IPS DF 4.7 (cell line): ENCODE measurements around the gene SORCS3.
"Not testable (repeated sequence)": the region's sequence is repeated elsewhere in the genome, so short reads cannot be mapped to it uniquely, and the experiment has no call there.

ENCODE experiments used
- DNase-seq: peaks from one replicate; pipeline ENCODE4 v3.0.0-alpha.2; 2013; ENCODE audit warnings: low spot score; ENCODE audit errors: extremely low read depth

SORCS3 gene

DNA sequence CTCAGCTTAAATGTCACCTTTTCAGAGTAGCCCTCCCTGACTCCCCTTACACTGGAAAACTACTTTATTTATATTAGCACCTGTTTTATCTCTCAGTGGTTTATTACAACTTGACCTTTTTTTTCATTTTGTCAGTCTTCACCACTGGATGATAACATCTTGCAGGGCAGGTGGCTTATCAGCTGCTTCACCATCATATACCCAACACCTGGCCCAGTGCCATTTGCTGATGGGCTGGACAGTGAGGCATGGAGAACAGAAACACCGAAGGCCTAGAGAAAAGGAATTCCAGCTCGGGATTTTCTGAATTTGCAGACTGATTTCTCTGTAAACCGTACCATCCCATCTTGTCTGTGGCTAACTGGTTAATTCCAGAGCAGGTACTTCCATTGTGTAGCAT is 48.5 kb downstream of the SORCS3 start:
- no peak for DNase-seq

DNA sequence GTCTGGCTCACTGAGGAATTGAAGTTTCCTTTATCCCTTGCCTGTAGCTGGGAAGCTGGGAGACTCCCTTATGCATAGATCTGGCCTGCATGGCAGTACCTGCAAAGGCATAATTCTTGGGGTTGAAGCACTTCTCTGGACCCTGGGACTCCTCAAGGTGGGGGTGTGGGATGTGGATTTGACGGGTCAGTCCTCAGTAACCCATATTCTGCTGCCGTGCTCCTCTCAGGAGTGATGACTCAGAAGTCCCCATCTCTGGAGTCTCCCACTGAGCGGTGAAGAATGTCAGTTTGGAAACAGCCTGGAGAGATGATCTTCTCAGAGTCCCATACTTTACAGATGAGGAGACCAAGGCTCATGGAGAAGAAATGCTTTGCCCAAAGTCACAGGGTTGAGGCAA is 49.0 kb downstream of the SORCS3 start:
- DNase-seq: no peak

DNA sequence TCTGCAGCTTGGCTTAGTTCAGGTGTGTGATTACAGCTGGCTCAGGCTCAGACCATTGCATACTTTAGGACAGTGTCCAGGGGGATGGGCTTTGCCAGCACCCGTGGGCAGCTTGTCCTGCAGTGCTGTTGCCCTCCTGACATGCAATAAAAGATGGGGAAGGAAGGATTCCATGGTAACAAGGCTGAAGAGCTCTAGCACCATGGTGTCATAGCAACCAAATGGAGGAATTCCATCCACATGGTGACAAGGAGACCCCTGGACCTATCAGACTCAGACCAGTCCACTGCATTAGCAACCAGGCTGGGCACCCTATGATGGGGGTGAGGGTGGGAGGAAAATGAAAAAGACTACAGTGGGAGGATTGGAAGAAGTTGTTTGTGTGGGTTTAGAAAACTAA is 49.9 kb downstream of the SORCS3 start:
- DNase-seq: no peak

DNA sequence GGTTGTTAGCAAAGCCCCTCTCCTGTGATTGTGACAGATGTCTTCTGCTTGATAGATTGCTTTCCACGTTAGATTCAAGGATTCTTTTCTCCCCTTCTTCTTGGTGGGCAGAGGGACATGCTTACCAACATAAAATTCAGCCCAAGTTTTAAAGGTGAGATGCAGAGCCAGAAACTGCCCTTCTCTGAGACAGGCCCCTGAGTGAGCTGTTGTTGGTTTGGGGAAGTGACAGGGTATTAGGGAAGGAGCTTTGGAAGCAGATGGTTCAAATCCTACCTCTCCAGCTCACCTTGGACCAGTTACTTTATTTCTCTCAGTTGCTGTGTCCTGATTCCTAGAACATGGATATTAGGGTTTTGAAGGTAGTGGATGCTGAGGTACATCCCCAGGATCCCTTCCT is 53.0 kb downstream of the SORCS3 start:
- DNase-seq: no peak

DNA sequence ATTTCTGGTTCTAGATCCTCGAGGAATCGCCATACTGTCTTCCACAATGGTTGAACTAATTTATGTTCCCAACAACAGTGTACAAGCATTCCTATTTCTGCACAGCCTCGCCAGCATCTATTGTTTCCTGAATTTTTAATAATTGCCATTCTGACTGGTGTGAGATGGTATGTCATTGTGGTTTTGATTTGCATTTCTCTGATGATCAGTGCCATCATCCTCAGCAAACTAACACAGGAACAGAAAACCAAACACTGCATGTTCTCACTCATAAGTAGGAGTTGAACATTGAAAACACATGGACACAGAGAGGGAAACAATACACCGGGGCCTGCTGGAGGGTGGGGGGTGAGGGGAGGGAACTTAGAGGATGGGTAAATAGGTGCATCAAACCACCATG is 62.2 kb downstream of the SORCS3 start:
- not testable (repeated sequence) for DNase-seq

DNA sequence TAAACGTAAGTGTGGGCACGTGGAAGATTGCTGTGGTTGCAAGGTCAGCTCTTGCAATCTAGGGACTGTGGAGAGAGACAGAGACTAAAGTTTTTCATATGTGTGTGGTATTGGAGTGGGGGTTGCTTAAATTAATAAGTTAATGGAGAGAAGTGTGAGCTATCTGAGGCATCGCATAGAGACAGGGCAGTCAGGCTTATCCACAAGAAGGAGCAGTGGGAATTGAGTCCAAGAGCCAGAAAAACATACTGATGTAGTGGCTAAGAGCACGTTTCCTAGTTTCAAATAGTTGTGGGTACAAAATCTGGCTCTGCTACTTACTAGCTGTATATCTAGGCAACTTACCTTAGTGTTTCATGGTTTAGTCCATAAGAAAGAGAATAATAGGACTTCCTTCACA is 65.8 kb downstream of the SORCS3 start:
- no peak for DNase-seq

DNA sequence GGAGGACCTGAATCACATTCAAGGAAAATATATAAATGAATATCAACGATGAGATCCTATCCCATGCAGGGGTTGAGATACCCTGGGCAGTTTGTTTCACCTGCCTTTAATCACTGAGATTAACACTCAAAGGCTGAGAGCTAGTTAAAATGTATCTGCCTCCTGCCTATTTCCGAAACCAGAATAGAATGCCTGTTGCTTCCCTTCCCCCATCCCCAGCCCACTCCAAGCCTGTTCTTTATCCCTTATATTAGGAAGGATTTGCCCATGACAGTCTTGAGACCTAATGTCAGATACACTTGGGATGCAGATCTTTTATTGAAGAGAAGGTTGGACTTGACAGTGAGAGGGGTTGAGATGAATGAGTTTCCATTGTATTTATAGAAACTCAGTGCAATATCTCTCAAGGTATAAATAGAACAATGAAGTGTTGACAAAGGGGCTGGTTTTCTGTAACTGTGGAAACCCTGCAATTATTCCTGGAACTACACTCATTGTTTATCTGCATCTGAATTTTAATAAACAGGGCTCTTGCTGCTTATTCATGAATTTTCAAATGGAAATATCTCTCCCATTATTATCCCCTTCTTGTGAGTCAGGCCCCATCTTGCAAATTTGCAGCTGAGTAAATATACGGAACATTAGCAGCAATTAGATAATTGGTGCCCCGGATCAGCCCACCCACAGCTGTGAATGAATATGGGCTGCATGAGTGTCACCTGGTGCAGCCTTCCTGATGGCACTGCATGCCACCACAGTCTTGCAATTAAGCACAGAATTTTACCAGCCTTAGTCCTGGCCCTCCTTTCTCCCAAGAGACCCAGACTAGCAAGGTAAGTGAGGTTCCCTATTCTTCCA is 66.7 kb downstream of the SORCS3 start:
- DNase-seq: no peak

DNA sequence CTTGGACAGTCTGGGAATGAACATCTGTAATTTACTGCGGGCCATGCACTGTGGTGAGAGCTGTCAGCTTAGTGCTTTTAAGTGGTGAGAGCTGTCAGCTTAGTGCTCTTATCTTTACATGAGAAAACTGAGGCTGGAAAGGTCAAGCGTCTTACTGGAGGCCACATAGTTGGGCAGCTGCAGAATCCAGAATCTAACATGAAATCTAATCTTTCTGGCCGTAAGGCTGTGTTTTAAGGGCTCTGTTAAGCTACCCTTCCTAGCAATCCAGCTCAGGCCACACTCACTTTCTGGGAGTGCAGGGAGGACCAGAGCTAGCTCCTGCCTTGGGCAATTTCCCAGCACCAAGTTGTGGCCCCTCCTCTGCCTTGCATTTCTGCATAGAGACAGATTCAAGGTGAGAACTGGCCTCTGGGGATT is 70.2 kb downstream of the SORCS3 start:
- no peak for DNase-seq

DNA sequence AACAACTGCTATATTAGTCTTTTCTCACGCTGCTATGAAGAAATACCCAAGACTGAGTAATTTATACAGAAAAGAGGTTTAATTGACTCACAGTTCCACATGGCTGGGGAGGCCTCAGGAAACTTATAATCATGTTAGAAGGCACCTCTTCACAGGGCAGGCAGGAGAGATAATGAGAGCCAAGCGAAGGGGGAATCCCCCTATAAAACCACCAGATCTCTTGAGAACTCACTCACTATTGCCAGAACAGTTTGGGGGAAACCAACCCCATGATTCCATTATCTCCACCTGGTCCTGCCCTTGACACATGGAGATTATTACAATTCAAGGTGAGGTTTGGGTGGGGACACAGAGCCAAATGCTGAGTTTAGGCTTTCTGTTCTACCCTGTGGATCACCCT is 89.5 kb downstream of the SORCS3 start:
- DNase-seq: not testable (repeated sequence)

DNA sequence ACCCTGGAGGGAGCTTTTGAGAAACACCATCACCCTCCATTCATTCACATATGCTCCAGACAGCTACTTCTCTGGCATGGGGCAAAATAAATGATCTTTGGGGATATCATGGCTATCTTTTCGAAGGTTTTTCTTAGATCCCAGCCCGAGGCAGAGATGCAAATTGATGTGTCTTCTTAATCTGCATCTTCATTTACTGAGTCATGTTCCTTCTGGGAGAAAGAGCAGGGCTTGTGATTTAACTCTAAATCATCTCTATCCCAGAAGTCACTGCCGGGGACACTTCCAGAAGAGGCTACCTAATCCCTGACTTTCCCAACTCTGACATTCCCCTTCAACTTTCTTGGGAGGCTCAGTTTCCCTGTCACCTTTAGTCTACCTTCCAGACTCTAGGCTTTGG is 90.1 kb downstream of the SORCS3 start:
- no peak for DNase-seq

DNA sequence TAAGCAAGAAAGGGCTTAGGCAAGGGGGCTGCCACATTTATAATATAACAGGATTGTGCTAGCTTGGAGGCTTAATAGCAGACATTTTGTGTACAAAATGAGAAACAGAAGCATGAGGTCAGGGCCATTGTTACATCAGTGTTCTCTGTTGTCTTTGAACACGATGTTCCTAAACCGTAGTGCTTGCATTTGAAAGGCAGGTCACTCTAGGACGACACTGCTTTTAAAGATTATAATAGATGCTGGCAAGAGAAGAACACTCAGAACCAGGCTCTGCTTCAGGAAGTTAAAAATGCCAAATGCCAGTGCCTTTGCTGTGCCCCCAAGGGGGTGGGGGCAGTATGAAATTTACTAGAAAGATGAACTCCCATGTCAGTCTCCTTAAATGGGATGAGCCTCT is 91.1 kb downstream of the SORCS3 start:
- no peak for DNase-seq

DNA sequence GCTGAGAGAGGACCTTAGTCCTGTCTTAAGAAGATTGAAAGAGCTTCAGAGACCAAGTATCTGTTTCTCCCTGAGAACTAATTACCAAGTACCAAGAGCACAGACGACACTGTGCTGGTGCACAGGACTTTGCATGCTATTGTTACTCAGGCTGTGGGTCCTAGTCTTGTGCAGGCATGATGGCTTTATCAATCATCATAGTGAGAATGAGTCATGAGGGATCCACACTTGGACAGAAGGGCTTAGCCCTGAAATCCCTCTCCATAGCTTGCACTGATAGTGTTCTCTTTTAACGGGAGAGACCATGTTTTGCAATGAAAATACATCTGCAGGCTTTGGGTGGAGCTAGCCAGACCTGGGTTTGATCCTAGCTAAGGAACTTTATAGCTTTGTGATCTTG is 93.3 kb downstream of the SORCS3 start:
- DNase-seq: no peak

DNA sequence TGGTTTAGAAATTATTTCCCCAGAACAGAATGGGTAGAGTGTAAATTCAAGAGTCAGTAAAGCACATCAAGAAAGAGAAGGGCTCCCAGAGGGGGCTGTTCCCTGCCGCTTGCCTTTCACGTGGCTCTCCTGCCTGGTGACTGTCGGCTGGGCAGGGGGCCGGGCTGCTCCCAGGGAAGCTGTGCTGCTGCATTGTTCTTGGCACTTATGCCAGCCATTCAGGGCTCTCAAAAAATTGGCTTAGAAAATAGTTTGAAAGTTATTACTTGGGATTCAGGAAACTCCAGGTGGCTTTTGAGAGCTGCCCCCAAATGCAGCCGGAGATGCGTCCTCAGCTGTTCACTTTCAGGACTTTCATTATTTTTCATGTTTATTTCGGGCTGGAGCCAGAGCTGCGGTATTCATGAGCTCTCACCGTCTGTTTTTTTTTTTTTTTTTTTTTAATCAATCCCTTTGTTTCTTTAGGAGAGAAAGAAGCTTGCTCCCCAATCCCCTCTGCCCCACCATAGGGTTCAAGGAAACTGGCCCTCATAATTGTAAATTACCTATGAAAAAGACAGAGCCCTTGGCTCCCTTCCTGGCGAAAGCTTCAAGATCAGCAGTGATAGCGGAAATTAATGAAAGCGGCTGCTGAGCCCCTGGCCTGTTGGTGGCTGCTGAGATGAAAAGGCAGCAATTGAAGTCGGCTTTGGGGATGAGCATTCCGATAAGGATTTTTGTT is 94.1 kb downstream of the SORCS3 start:
- no peak for DNase-seq

DNA sequence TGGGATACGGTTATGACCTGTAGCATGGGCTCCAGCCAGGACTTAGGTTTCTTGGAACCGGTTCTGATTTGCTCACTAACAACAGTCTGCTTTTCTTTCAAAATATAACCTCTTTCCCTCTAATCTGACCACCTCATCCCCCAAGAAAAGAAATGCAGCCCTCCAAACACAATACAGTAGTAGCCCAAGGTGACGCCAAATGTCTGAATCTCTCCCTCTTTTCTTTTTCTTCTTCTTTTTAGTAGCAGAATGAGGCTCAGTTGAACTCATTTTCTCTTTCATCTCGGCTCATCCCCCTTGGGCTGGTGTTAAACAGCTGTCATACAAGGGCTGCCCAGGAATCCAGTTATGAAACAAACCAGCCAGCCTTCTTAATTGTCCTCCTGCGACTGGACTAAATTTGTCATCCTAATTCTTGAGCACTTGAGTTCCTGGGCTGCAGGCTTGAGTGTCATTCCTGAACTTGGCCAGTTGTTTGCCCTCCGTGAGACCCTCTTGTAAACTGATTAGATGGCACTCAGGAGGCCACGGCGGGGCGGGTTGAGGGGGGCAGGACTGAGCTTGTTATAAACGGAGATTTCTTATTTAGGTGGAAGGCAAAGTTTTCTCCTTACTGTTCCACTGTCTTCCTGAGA is 94.8 kb downstream of the SORCS3 start:
- no peak for DNase-seq

DNA sequence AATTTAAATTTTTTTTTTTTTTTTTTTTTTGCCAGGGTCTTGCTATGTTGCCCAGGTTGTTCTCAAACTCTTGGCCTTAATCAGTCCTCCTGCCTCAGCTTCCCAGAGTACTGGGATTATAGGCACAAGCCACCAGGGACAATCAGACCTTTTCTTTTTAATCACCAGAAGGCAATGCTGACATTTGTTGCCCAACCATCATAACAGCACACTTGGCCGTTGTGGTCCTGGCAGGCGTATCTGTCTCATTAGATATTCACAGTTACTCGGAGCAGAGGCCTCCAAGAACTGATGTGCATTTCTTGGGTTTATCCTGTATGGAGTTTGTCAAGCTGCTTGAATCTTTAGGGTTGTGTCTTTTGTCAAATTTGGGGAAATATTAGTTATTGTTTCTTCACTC is 100.0 kb downstream of the SORCS3 start:
- no peak for DNase-seq

DNA sequence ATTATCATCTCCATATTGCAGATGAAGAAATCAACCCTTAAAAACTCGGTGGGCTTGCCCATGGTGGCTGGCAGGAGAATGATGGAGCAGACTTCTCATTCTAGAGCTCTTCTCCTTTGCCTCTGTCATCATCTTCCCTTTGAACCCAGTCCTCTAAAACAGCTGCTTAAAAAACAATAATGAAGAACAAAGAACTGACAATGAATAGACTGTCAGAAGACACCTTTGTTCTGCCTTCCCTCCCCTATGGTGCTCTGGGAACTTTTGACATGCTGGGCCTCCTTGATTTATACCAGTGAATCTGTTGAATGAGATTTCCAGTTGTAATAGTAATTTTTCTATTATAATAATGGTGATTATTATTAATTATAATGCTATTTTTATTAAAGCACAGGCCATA is 103.0 kb downstream of the SORCS3 start:
- no peak for DNase-seq

DNA sequence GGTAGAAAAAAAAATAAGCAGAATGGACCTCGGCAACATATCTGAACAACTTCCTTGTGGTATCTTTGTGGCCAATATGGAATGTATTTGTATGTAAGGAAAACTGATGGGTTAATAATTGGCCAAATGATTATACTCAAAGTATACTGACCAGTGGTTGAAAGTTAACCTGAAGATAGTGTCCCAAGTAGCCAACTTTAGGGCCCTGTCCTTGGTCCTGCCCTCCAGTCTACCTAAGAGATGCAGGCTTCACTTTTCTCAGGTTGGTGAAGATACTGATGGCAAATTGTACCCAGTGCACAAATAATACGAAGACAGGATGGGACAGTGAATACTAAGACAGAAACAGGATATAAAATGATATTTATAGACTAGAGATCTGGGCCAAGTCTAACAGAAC is 109.2 kb downstream of the SORCS3 start:
- DNase-seq: no peak

DNA sequence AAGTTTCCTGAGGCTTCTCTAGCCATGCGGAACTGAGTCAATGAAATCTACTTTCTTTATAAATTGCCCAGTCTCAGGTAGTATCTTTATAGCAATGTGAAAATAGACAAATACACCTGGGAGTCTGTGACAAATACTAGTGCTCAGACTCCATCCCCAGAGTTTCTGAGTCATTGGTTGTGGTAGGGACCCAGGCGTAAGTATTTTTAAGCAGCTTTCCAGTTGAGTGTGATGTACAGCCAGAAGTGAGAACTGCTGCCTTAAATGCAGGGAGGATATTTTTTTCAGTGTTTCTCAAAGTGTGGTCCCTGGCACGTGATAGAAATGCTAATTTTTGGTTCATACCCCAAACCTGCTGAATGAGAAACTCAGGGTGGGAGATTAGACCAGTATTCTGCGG is 121.7 kb downstream of the SORCS3 start:
- no peak for DNase-seq

DNA sequence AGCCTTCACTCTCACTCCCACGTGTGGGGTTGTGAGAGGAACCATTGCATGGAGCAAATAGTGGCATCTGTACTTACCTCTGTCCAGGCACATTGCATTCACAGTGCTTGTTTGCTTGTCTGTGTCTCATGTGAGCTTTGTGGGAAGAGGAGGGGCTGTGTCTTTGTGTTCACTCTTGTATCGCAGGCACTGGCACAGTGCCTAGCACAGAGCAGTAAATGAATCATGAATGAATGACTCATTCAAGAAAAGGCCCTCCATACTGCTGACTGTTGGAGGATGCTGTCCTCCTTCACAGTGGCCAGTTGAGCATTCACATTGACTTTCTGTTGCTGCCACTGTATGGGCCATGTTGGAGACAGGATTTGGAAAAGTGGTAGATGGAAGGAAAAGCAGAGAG is 125.3 kb downstream of the SORCS3 start:
- no peak for DNase-seq

DNA sequence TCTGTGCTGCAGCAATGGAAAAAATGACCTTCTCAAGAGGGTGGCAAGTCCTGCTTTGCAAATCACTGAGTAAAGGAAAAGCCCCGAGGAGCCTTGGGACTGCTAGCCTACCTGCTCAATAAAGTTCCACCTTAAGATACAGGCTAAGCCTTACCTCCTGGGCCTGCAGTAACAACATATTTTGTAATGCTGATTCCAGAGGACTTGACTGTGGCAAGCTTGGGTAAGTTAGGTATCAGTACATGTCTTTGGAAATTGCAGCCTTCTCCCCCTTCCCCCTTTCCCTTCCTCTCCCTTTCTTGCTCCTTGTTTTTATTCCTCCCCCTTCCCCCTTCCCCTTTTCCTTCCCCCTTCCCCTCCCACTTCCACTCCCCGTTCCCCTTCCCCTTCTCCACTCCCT is 126.2 kb downstream of the SORCS3 start:
- no peak for DNase-seq

DNA sequence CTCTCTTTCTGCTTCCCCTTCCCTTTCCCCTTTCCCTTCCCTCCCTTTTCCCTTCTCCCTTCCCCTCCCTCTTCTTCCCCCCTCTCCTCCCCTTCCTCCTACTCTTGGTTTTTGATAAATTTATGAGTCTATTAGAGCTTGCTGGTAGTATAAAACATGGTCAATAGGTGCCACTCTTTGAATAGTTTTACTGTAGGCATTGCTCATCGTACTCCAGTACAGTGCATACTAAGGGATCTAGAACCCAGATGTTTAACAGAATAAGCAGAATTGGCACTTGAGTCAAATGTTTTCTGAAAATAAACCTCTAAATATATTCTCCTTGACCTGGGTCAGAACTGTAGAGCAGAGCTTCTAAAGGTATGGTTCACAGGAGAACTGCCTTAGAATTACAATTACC is 126.7 kb downstream of the SORCS3 start:
- no peak for DNase-seq

DNA sequence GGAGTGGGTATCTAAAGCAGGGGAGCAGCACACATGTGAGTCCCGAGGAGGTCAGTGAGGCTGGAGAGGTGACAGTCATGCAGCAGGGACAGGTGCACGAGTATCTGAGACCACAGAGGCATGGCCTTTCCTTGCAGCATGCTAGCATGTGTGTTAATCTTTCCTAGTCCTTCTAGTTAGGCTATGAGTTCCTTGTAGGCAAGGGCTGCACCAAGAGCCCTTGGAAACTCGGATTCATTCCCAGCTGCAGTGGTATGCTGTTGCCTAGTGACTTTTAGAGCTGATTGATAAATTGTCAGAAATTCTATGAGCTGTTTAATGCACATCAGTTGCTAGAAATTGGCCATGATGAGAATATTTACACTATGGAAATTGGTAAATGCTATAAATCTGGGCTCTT is 132.0 kb downstream of the SORCS3 start:
- DNase-seq: no peak

DNA sequence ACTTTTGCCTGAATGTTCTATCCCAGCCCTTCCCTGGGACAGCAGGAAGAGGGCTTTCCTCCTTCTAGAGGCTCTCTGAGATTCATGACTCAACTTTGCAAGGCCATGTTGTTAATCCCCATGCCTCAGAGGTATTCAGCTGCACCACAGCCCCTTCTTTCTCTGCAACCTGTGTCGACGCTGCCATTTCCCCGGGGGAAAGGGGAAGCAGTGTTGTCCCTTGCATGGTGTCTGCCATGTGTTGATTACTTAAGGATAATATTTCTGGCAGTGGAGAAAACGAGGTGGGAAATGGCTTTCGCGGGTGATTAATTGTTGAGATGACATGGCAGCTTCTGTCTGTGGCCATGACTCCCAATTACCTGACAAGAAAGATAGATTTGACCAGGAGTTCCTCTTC is 133.1 kb downstream of the SORCS3 start:
- no peak for DNase-seq
